ENCODE results near the gene CRABP1. TPM values are rescaled to one million over a fixed set of nuclear protein-coding genes. Genes with fewer than 3 reads are reported as not detected.

The CRABP1 gene
- total RNA-seq, 4 donors from 2014 or later, result not detected

DNA sequence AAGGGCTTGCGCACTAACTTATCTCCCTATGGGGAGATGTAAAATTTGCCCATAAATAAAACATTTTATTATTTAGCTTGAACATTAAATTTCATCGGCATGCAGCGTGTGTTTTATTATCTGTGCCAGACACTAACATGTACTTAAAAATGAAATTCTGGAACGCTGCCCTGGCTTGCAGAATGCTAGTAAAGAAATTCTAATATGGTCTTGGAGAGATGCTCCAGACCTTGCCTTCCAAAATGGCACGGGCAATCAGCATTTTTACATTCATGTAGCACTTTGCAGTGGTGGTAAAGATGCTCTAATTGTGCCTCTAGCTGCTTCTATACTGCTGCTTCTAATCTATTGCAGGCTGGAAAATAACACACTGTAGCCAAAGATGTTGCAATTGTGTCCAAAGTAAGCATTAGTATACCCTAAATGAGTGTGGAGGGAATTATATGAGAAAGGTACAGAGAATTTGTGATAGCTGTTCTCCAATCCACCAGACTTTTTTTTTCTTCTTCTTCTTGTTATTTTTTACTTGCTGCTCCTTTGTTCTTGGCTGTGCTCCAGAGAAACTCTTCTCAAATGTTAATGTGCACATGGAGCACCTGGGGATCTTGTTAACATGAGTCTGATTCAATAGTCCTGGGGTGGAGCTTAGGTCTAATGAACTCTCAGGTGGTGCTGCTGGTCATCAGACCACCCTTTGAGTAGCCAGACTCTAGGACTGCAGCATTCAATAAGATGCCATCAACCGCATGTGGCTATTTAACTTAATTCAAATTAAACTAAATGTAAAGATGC, 47.3 kb downstream of the CRABP1 start:
- Histone ChIP-seq H3K27me3 (peaks cover 0 to 18% (median 3%) of the 10 kb centered on the region in 3 donors), H3K36me3 (no peaks in the 10 kb centered on the region), H3K9me3 (no peaks in the 10 kb centered on the region), H3K27ac (no peak overlapping the region), H3K4me3 (no peak overlapping the region), H3K4me1 (no peaks in the 10 kb centered on the region)
- no peak for DNase-seq
- intact Hi-C loops (cut with DNase I; ENCODE audit: low total_unique reads), result no loop called here
- in situ Hi-C loops (cut with MboI; ENCODE audit: low sequenced_read_pairs in 4 of 4), result no loop called here
- TF ChIP-seq POLR2A (IDR thresholded peaks at IDR 0.05) (no peak), CTCF (IDR thresholded peaks at IDR 0.05 in 4 of 5, conservative IDR thresholded peaks at IDR 0.05 in 1 of 5) (no peak)
- no peak for ATAC-seq

DNA sequence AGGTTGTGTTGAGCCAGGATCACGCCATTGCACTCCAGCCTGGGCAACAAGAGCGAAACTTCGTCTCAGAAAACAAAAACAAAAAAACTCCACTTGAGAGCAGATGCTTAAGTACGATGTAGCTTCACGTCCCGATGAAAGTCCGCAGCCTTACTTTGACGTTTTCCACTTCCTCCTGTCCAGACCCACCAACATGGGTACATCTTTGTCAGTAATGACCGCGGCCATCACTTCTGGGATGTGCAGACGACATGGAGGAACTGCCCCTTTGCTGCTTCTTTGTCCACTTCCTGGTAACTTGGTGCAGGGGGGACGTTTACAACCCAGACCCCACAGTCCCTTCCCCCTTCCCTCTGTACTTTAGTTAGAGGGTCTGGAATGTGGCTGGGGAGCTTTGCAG, 48.7 kb downstream of the CRABP1 start:
- no peaks in the 10 kb centered on the region for H3K36me3 ChIP-seq
- H3K9me3 ChIP-seq, result no peaks in the 10 kb centered on the region
- no peak for ATAC-seq
- TF ChIP-seq POLR2A (IDR thresholded peaks at IDR 0.05), result no peak
- TF ChIP-seq CTCF (IDR thresholded peaks at IDR 0.05 in 4 of 5, conservative IDR thresholded peaks at IDR 0.05 in 1 of 5), result no peak
- in situ Hi-C loops (cut with MboI; ENCODE audit: low sequenced_read_pairs in 4 of 4), result no loop called here
- intact Hi-C loops (cut with DNase I; ENCODE audit: low total_unique reads), result no loop called here
- H3K4me1 ChIP-seq, result no peaks in the 10 kb centered on the region
- peaks cover 0 to 18% (median 3%) of the 10 kb centered on the region in 3 donors for H3K27me3 ChIP-seq
- no peak for DNase-seq
- H3K4me3 ChIP-seq, result no peak overlapping the region
- H3K27ac ChIP-seq, result no peak overlapping the region

- ATAC-seq (no peak), DNase-seq (no peak)
- Histone ChIP-seq H3K27ac (no peak overlapping the region), H3K9me3 (no peaks in the 10 kb centered on the region), H3K4me3 (no peak overlapping the region), H3K27me3 (peaks cover 0 to 18% (median 3%) of the 10 kb centered on the region in 3 donors), H3K36me3 (no peaks in the 10 kb centered on the region), H3K4me1 (no peaks in the 10 kb centered on the region)
- in situ Hi-C loops (cut with MboI; ENCODE audit: low sequenced_read_pairs in 4 of 4) (no loop called here), intact Hi-C loops (cut with DNase I; ENCODE audit: low total_unique reads) (no loop called here)
- no peak for TF ChIP-seq CTCF (IDR thresholded peaks at IDR 0.05 in 4 of 5, conservative IDR thresholded peaks at IDR 0.05 in 1 of 5)
- TF ChIP-seq POLR2A (IDR thresholded peaks at IDR 0.05), result no peak
These were observed 49.2 kb downstream of the CRABP1 start for GRCh38 chr15:78389322-78389721.

GRCh38 chr15:78389738-78390137, 49.6 kb downstream of the CRABP1 start:
- Histone ChIP-seq H3K4me1 (no peaks in the 10 kb centered on the region), H3K27me3 (peaks cover 0 to 18% (median 3%) of the 10 kb centered on the region in 3 donors), H3K36me3 (no peaks in the 10 kb centered on the region), H3K4me3 (no peak overlapping the region), H3K27ac (no peak overlapping the region), H3K9me3 (no peaks in the 10 kb centered on the region)
- in situ Hi-C loops (cut with MboI; ENCODE audit: low sequenced_read_pairs in 4 of 4) (no loop called here), intact Hi-C loops (cut with DNase I; ENCODE audit: low total_unique reads) (no loop called here)
- TF ChIP-seq POLR2A (IDR thresholded peaks at IDR 0.05), result no peak
- no peak for TF ChIP-seq CTCF (IDR thresholded peaks at IDR 0.05 in 4 of 5, conservative IDR thresholded peaks at IDR 0.05 in 1 of 5)
- DNase-seq (no peak), ATAC-seq (no peak)

All from gastrocnemius medialis (tissue), 4 donors.